CD4-positive, alpha-beta T cell (primary cell): ENCODE measurements around the gene SLCO2A1. TPM values are rescaled to one million over a fixed set of nuclear protein-coding genes. Genes with fewer than 3 reads are reported as not detected.

Source experiments
- ATAC-seq: fragments of 200-7000 bp; cut with Tn5 transposase; one replicate; pipeline ENCODE4 v1.10.0; 2022; ENCODE audit warnings: mild to moderate bottlenecking; ENCODE audit not compliant: poor library complexity
- CTCF ChIA-PET: fragments of 350-600 bp; sonication (Branson Sonifier 250); formaldehyde crosslinking; loops from one replicate; lab custom pipeline; 2021; ENCODE audit warnings: antibody characterized with exemption, inconsistent platforms; lab: Charles Lee
- POLR2A ChIA-PET: fragments of 350-600 bp; sonication (Branson Sonifier 250); formaldehyde crosslinking; loops from one replicate; lab custom pipeline; 2021; ENCODE audit warnings: antibody characterized with exemption, inconsistent platforms; lab: Charles Lee
- DNase-seq, 14 experiments: peaks; one replicate each; pipeline ENCODE4 v3.0.0-alpha.2; 2013 to 2020; ENCODE audit warnings: mixed read lengths in 2 of 14
- H3K27ac ChIP-seq, 2 donors: one replicate each; pipeline versions ENCODE4 v1.5.1 to v1.7.0; 2013; ENCODE audit warnings: low read length in 2 of 2, low read depth in 1 of 2, mild to moderate bottlenecking in 1 of 2
- H3K27me3 ChIP-seq, 2 experiments: 1 replicate in 1 of 2; 2 replicates in 1 of 2; pipeline versions ENCODE4 v1.6.1 to v1.7.0; 2013; ENCODE audit warnings: low read length in 2 of 2, control low read depth in 1 of 2, mild to moderate bottlenecking in 1 of 2, moderate library complexity in 1 of 2; ENCODE audit not compliant: insufficient read depth in 2 of 2, control insufficient read depth in 1 of 2
- H3K36me3 ChIP-seq: one replicate; pipeline ENCODE4 v1.6.1; 2013; ENCODE audit warnings: low read length, control low read depth; ENCODE audit not compliant: insufficient read depth
- H3K4me1 ChIP-seq: one replicate; pipeline ENCODE4 v1.6.1; 2013; ENCODE audit warnings: low read length, control low read depth; ENCODE audit not compliant: insufficient read depth
- H3K4me3 ChIP-seq: one replicate; pipeline ENCODE4 v1.5.1; 2013; ENCODE audit warnings: mild to moderate bottlenecking, low read length, moderate library complexity
- H3K9me3 ChIP-seq, 2 experiments: 1 replicate in 1 of 2; 2 replicates in 1 of 2; pipeline versions ENCODE4 v1.6.1 to v1.7.0; 2013; ENCODE audit warnings: low read length in 2 of 2, mild to moderate bottlenecking in 2 of 2, control low read depth in 1 of 2, moderate library complexity in 1 of 2; ENCODE audit not compliant: control insufficient read depth in 1 of 2, insufficient read depth in 1 of 2
- H3K27ac Mint-ChIP-seq: one replicate; pipeline ENCODE4 v1.8.0; 2020; ENCODE audit warnings: mixed read lengths
- H3K27me3 Mint-ChIP-seq: one replicate; pipeline ENCODE4 v1.8.0; 2021; ENCODE audit warnings: mixed read lengths
- H3K36me3 Mint-ChIP-seq: one replicate; pipeline ENCODE4 v1.8.0; 2021; ENCODE audit warnings: low read depth, mixed read lengths
- H3K4me1 Mint-ChIP-seq: one replicate; pipeline ENCODE4 v1.8.0; 2021; ENCODE audit warnings: low read depth, mixed read lengths
- H3K4me3 Mint-ChIP-seq: one replicate; pipeline ENCODE4 v1.8.0; 2020; ENCODE audit warnings: mild to moderate bottlenecking, mixed read lengths
- H3K9me3 Mint-ChIP-seq: one replicate; pipeline ENCODE4 v1.8.0; 2020; ENCODE audit warnings: mixed read lengths
- intact Hi-C, 2 experiments: fragments of 100-400 bp; cut with DNase I in 1 of 2; cut with micrococcal nuclease in 1 of 2; formaldehyde crosslinking; loops; one replicate each; pipeline versions ENCODE4 v1.15.1 to v1.9.0; 2023 to 2025; cut with DNase I, micrococcal nuclease
- total RNA-seq, 174 experiments: library from RNA in 2 of 174; stranded (reverse) in 2 of 174; gene quantifications; one replicate each; pipeline ENCODE4 v1.2.3 and lab custom pipeline; 2021 to 2026
- TF ChIP-seq, protein P1 (sequence below): fragments of 200-600 bp; IDR thresholded peaks from one replicate; pipeline ENCODE4 v1.8.0; 2022; ENCODE audit warnings: antibody characterized with exemption, mild to moderate bottlenecking

Gene SLCO2A1
- total RNA-seq, 2 experiments from 2014 or later, result not detected

DNA sequence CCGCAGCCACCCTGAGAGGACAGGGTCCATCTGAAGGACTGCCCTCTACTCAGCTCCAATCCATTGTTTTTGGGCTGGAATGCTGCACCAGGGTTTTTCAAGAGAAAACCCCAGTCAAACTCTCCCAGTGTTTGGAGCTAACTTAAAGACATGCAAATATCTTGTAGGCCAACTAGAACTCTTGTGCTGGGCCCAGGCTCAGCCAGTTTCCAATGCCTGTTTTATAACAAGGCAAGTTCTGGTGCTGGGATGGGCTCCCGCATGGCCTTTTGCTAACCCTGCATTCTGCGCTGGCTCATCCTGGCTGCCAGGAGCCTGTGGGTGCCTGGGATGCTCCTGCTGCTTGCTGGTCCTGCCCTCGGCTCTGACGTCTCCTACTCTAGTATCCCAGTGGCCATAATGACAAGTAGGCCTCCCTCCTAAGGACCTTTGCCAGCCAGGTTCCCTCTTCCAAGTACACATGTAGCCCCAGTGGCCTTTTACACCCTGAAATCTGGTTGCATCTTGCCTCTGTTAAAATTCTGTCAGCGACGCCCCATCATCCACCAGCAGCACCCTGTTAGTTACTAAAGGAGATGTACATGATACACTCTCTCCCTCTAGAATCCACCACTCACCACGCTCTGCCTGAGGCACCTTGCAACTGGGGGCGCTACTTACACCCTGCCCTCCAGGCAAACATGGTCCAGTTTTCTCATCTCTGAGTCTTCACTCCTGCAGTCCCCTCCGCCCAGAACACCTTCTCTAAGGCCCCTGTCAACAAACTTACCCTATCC, 103.6 kb downstream of the SLCO2A1 start:
- ATAC-seq (no peak), DNase-seq (no peak)
- H3K4me3 Mint-ChIP-seq, result peak overlapping the region; percentile 28
- H3K27ac Mint-ChIP-seq, result no peak overlapping the region
- H3K4me1 Mint-ChIP-seq, result peaks cover 7% of the 10 kb centered on the region
- no peaks in the 10 kb centered on the region for H3K9me3 ChIP-seq
- no peaks in the 10 kb centered on the region for H3K9me3 Mint-ChIP-seq
- H3K4me3 ChIP-seq, result no peak overlapping the region
- ChIA-PET CTCF (no interaction called here), POLR2A (no interaction called here)
- TF ChIP-seq, protein P1, sequence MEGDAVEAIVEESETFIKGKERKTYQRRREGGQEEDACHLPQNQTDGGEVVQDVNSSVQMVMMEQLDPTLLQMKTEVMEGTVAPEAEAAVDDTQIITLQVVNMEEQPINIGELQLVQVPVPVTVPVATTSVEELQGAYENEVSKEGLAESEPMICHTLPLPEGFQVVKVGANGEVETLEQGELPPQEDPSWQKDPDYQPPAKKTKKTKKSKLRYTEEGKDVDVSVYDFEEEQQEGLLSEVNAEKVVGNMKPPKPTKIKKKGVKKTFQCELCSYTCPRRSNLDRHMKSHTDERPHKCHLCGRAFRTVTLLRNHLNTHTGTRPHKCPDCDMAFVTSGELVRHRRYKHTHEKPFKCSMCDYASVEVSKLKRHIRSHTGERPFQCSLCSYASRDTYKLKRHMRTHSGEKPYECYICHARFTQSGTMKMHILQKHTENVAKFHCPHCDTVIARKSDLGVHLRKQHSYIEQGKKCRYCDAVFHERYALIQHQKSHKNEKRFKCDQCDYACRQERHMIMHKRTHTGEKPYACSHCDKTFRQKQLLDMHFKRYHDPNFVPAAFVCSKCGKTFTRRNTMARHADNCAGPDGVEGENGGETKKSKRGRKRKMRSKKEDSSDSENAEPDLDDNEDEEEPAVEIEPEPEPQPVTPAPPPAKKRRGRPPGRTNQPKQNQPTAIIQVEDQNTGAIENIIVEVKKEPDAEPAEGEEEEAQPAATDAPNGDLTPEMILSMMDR, result no peak
- no peaks in the 10 kb centered on the region for H3K36me3 Mint-ChIP-seq
- H3K4me1 ChIP-seq, result peaks cover 14% of the 10 kb centered on the region
- H3K36me3 ChIP-seq, result no peaks in the 10 kb centered on the region
- peaks cover 18% of the 10 kb centered on the region for H3K27me3 Mint-ChIP-seq
- H3K27me3 ChIP-seq, result peaks cover 0 to 9% of the 10 kb centered on the region in 2 experiments
- no peak overlapping the region for H3K27ac ChIP-seq
- intact Hi-C loops, result loop anchor here (2.0 to 5.0 kb wide), 4 partner anchors 107 to 1197 kb away; partner anchors contain the start of gene TOPBP1 (in 2 of the 2)

DNA sequence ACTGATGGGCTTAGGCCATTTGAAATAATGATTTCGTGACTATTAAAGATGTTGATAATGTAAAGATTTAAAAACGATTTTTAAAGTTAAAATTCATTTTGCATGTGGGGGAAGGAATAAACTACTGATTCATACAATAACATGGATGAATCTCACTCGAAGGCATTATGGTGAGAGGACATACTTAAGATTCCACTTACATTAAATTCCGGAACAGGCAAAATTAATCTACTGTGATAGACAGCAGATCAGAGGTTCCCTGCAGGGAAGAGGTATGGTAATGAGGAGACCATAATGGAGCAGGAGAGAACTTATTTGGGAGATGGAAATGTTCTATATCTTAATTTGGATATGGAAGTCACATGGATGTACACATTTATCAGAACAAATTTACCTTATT, 105.7 kb downstream of the SLCO2A1 start:
- no peaks in the 10 kb centered on the region for H3K9me3 ChIP-seq
- Mint-ChIP-seq H3K4me3 (no peak overlapping the region), H3K9me3 (no peaks in the 10 kb centered on the region), H3K27ac (no peak overlapping the region), H3K36me3 (no peaks in the 10 kb centered on the region), H3K4me1 (peaks cover 7% of the 10 kb centered on the region), H3K27me3 (peaks cover 19% of the 10 kb centered on the region)
- POLR2A ChIA-PET, result no interaction called here
- H3K36me3 ChIP-seq, result no peaks in the 10 kb centered on the region
- H3K4me1 ChIP-seq, result peaks cover 14% of the 10 kb centered on the region
- CTCF ChIA-PET, result no interaction called here
- DNase-seq (no peak), ATAC-seq (no peak)
- TF ChIP-seq, protein P1, result no peak
- H3K27me3 ChIP-seq, result peaks cover 7 to 9% of the 10 kb centered on the region in 2 experiments
- H3K4me3 ChIP-seq, result no peak overlapping the region
- intact Hi-C loops, result no loop called here
- no peak overlapping the region for H3K27ac ChIP-seq

DNA sequence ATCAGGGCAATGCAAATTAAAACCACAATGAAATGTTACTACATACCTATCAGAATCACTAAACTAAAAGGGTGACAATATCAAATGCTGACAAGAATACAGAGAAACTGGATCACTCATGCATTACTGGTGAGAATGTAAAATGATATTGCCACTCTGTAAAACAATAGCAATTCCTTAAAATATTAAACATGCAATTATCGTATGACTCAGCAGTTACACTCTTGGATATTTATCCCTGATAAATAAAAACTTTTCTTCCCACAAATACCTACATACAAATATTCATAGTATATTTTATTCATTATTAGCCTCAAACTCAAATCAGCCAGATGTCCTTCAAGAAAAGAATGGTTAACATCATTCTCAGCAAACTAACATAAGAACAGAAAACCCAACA, 108.1 kb downstream of the SLCO2A1 start:
- Mint-ChIP-seq H3K9me3 (peaks cover 3% of the 10 kb centered on the region), H3K4me1 (no peaks in the 10 kb centered on the region), H3K4me3 (no peak overlapping the region), H3K27ac (no peak overlapping the region), H3K27me3 (peaks cover 18% of the 10 kb centered on the region), H3K36me3 (no peaks in the 10 kb centered on the region)
- TF ChIP-seq, protein P1, result no peak
- ATAC-seq, result no peak
- no peaks in the 10 kb centered on the region for H3K36me3 ChIP-seq
- no peak overlapping the region for H3K27ac ChIP-seq
- ChIA-PET CTCF (no interaction called here), POLR2A (no interaction called here)
- DNase-seq, result no peak
- no peaks in the 10 kb centered on the region for H3K9me3 ChIP-seq
- H3K4me1 ChIP-seq, result no peaks in the 10 kb centered on the region
- intact Hi-C loops, result no loop called here
- H3K27me3 ChIP-seq, result peaks cover 0 to 12% of the 10 kb centered on the region in 2 experiments
- no peak overlapping the region for H3K4me3 ChIP-seq
